ENCODE data around the gene MT2A. TPM values are rescaled to one million over a fixed set of nuclear protein-coding genes. Genes with fewer than 3 reads are reported as not detected.

The MT2A gene
- total and polyA plus RNA-seq, 2 of the 13 experiments (the other 11 are each of a cell fraction or from before 2014, with no cell fraction given) = 135 to 371 TPM

DNA sequence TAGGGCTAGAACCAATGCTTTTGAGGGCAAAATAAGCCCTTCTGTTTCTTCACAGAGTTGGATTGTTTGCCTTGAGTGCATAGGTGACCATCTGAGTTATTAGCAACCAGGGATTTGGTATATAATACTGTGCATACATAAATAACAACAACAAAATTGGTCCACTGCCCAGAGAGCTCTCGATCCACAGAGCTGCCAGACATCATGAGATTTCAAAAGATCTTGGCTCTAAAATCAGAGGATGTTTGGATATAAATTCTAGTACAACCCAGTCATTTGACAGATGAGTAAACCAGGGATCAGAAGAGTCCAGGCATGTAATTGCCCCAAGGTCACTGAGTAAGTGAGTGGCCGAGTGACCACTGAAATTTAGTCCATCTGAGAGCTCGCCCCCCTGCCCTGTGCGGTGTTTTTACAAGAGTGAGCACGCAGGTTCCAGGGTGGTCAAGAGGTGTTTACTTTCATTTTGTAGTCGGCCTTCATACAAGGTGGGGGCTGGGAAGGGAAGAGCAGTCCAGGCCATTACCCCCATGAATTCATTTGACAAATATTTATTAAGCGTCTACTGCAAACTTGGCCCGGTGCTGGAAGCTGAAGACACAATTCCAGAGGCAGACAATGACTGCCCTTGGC is 1.8 kb upstream of the MT2A start (continued):
- no peak for TF ChIP-seq AGO1 (IDR thresholded peaks at IDR 0.05; ENCODE audit: low read depth, low read length, poor library complexity, severe bottlenecking)
- TF ChIP-seq ZFP90 (CRISPR knock-in tag; IDR thresholded peaks at IDR 0.05; ENCODE audit: borderline replicate concordance) = no peak
- TF ChIP-seq MBNL3 (CRISPR knock-in tag; conservative IDR thresholded peaks at IDR 0.05) = no peak
- TF ChIP-seq, protein P1, sequence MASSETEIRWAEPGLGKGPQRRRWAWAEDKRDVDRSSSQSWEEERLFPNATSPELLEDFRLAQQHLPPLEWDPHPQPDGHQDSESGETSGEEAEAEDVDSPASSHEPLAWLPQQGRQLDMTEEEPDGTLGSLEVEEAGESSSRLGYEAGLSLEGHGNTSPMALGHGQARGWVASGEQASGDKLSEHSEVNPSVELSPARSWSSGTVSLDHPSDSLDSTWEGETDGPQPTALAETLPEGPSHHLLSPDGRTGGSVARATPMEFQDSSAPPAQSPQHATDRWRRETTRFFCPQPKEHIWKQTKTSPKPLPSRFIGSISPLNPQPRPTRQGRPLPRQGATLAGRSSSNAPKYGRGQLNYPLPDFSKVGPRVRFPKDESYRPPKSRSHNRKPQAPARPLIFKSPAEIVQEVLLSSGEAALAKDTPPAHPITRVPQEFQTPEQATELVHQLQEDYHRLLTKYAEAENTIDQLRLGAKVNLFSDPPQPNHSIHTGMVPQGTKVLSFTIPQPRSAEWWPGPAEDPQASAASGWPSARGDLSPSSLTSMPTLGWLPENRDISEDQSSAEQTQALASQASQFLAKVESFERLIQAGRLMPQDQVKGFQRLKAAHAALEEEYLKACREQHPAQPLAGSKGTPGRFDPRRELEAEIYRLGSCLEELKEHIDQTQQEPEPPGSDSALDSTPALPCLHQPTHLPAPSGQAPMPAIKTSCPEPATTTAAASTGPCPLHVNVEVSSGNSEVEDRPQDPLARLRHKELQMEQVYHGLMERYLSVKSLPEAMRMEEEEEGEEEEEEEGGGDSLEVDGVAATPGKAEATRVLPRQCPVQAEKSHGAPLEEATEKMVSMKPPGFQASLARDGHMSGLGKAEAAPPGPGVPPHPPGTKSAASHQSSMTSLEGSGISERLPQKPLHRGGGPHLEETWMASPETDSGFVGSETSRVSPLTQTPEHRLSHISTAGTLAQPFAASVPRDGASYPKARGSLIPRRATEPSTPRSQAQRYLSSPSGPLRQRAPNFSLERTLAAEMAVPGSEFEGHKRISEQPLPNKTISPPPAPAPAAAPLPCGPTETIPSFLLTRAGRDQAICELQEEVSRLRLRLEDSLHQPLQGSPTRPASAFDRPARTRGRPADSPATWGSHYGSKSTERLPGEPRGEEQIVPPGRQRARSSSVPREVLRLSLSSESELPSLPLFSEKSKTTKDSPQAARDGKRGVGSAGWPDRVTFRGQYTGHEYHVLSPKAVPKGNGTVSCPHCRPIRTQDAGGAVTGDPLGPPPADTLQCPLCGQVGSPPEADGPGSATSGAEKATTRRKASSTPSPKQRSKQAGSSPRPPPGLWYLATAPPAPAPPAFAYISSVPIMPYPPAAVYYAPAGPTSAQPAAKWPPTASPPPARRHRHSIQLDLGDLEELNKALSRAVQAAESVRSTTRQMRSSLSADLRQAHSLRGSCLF (CRISPR knock-in tag; IDR thresholded peaks at IDR 0.05; ENCODE audit: borderline replicate concordance) = no peak
- TF ChIP-seq ZNF296 (CRISPR knock-in tag; conservative IDR thresholded peaks at IDR 0.05) = peak; percentile 53
- no peak for TF ChIP-seq CAMTA2 (CRISPR knock-in tag; IDR thresholded peaks at IDR 0.05; ENCODE audit: borderline replicate concordance)
- TF ChIP-seq, protein P2, sequence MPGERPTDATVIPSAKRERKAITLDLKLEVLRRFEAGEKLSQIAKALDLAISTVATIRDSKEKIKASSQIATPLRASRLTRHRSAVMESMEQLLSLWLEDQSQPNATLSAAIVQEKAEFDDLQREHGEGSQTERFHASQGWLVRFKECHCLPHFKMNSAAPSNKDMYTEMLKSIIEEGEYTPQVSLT (CRISPR knock-in tag; IDR thresholded peaks at IDR 0.05; ENCODE audit: borderline replicate concordance, low read depth) = no peak
- TF ChIP-seq TAF1 (CRISPR knock-in tag; IDR thresholded peaks at IDR 0.05) = no peak
- TF ChIP-seq MED8 (CRISPR knock-in tag; IDR thresholded peaks at IDR 0.05; ENCODE audit: insufficient replicate concordance) = no peak
- TF ChIP-seq ZNF33A (CRISPR knock-in tag; IDR thresholded peaks at IDR 0.05; ENCODE audit: borderline replicate concordance) = no peak
- TF ChIP-seq, protein P3, sequence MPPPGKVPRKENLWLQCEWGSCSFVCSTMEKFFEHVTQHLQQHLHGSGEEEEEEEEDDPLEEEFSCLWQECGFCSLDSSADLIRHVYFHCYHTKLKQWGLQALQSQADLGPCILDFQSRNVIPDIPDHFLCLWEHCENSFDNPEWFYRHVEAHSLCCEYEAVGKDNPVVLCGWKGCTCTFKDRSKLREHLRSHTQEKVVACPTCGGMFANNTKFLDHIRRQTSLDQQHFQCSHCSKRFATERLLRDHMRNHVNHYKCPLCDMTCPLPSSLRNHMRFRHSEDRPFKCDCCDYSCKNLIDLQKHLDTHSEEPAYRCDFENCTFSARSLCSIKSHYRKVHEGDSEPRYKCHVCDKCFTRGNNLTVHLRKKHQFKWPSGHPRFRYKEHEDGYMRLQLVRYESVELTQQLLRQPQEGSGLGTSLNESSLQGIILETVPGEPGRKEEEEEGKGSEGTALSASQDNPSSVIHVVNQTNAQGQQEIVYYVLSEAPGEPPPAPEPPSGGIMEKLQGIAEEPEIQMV (CRISPR knock-in tag; IDR thresholded peaks at IDR 0.05; ENCODE audit: low read depth) = no peak
- TF ChIP-seq, protein P4, sequence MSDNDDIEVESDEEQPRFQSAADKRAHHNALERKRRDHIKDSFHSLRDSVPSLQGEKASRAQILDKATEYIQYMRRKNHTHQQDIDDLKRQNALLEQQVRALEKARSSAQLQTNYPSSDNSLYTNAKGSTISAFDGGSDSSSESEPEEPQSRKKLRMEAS (IDR thresholded peaks at IDR 0.05) = no peak
- TF ChIP-seq ZNF781 (CRISPR knock-in tag; IDR thresholded peaks at IDR 0.05; ENCODE audit: borderline replicate concordance, not compliant biosample characterization) = no peak
- TF ChIP-seq NFE2 (CRISPR knock-in tag; IDR thresholded peaks at IDR 0.05) = no peak
- TF ChIP-seq, protein P5, sequence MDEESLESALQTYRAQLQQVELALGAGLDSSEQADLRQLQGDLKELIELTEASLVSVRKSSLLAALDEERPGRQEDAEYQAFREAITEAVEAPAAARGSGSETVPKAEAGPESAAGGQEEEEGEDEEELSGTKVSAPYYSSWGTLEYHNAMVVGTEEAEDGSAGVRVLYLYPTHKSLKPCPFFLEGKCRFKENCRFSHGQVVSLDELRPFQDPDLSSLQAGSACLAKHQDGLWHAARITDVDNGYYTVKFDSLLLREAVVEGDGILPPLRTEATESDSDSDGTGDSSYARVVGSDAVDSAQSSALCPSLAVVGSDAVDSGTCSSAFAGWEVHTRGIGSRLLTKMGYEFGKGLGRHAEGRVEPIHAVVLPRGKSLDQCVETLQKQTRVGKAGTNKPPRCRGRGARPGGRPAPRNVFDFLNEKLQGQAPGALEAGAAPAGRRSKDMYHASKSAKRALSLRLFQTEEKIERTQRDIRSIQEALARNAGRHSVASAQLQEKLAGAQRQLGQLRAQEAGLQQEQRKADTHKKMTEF (CRISPR knock-in tag; IDR thresholded peaks at IDR 0.05) = peak; percentile 79; the same call in 1 of the 2 replicates
- no peak for TF ChIP-seq ZBTB20 (CRISPR knock-in tag; IDR thresholded peaks at IDR 0.05; ENCODE audit: borderline replicate concordance, low read depth)
- TF ChIP-seq, protein P6, sequence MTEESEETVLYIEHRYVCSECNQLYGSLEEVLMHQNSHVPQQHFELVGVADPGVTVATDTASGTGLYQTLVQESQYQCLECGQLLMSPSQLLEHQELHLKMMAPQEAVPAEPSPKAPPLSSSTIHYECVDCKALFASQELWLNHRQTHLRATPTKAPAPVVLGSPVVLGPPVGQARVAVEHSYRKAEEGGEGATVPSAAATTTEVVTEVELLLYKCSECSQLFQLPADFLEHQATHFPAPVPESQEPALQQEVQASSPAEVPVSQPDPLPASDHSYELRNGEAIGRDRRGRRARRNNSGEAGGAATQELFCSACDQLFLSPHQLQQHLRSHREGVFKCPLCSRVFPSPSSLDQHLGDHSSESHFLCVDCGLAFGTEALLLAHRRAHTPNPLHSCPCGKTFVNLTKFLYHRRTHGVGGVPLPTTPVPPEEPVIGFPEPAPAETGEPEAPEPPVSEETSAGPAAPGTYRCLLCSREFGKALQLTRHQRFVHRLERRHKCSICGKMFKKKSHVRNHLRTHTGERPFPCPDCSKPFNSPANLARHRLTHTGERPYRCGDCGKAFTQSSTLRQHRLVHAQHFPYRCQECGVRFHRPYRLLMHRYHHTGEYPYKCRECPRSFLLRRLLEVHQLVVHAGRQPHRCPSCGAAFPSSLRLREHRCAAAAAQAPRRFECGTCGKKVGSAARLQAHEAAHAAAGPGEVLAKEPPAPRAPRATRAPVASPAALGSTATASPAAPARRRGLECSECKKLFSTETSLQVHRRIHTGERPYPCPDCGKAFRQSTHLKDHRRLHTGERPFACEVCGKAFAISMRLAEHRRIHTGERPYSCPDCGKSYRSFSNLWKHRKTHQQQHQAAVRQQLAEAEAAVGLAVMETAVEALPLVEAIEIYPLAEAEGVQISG (CRISPR knock-in tag; IDR thresholded peaks at IDR 0.05) = no peak
